H9 (cell line): Measurements from ENCODE around the gene PRKD2. TPM values are rescaled to one million over a fixed set of nuclear protein-coding genes. Genes with fewer than 3 reads are reported as not detected.

Experiments used
- DNase-seq: peaks from one replicate; pipeline ENCODE4 v3.0.0-alpha.2; 2017
- H2AFZ ChIP-seq: one replicate; pipeline ENCODE4 v1.6.1; 2013; ENCODE audit warnings: mild to moderate bottlenecking, low read length, control low read depth, moderate library complexity
- H2AK5ac ChIP-seq: 2 replicates; pipeline ENCODE4 v1.6.1; 2013; ENCODE audit warnings: low read length, control low read depth, mixed read lengths; ENCODE audit not compliant: insufficient read length
- H2BK120ac ChIP-seq: one replicate; pipeline ENCODE4 v1.6.1; 2013; ENCODE audit warnings: low read depth, mild to moderate bottlenecking, low read length, control low read depth, inconsistent platforms; ENCODE audit not compliant: poor library complexity, severe bottlenecking
- H2BK12ac ChIP-seq: 2 replicates; pipeline ENCODE4 v1.6.1; 2013; ENCODE audit warnings: low read length, control low read depth, mixed read lengths, low read depth; ENCODE audit not compliant: insufficient read length
- H2BK15ac ChIP-seq: 2 replicates; pipeline ENCODE4 v1.6.1; 2013; ENCODE audit warnings: low read depth, low read length, control low read depth
- H2BK20ac ChIP-seq: one replicate; pipeline ENCODE4 v1.6.1; 2013; ENCODE audit warnings: low read depth, mild to moderate bottlenecking, low read length, control low read depth, inconsistent platforms; ENCODE audit not compliant: poor library complexity, severe bottlenecking
- H2BK5ac ChIP-seq: 2 replicates; pipeline ENCODE4 v1.6.1; 2013; ENCODE audit warnings: low read length, control low read depth, mixed read lengths; ENCODE audit not compliant: insufficient read length
- H3K14ac ChIP-seq: 2 replicates; pipeline ENCODE4 v1.6.1; 2013; ENCODE audit warnings: low read length, control low read depth; ENCODE audit not compliant: insufficient read depth
- H3K18ac ChIP-seq: 2 replicates; pipeline ENCODE4 v1.6.1; 2013; ENCODE audit warnings: low read depth, mild to moderate bottlenecking, mixed read lengths, low read length, control low read depth; ENCODE audit not compliant: insufficient read length
- H3K23ac ChIP-seq: 2 replicates; pipeline ENCODE4 v1.6.1; 2013; ENCODE audit warnings: low read length, control low read depth, mixed read lengths, low read depth; ENCODE audit not compliant: insufficient read length
- H3K23me2 ChIP-seq: 2 replicates; pipeline ENCODE4 v1.6.1; 2013; ENCODE audit warnings: low read depth, mild to moderate bottlenecking, mixed read lengths, low read length, control low read depth; ENCODE audit not compliant: insufficient read length, poor library complexity, severe bottlenecking
- H3K27ac ChIP-seq: 2 replicates; pipeline ENCODE4 v1.5.1; 2013; ENCODE audit warnings: low read length, control low read depth, mixed read lengths, low read depth; ENCODE audit not compliant: insufficient read length
- H3K27me3 ChIP-seq: 2 replicates; pipeline ENCODE4 v1.6.1; 2013; ENCODE audit warnings: low read length, control low read depth, inconsistent platforms; ENCODE audit not compliant: insufficient read depth
- H3K4ac ChIP-seq: 2 replicates; pipeline ENCODE4 v1.6.1; 2013; ENCODE audit warnings: low read depth, mild to moderate bottlenecking, control low read depth, inconsistent platforms, low read length, moderate library complexity
- H3K4me1 ChIP-seq: 2 replicates; pipeline ENCODE4 v1.6.1; 2013; ENCODE audit warnings: low read length, control low read depth, inconsistent platforms; ENCODE audit not compliant: insufficient read depth
- H3K4me2 ChIP-seq: 2 replicates; pipeline ENCODE4 v1.6.1; 2013; ENCODE audit warnings: low read length, control low read depth, mixed read lengths; ENCODE audit not compliant: insufficient read length, insufficient read depth
- H3K56ac ChIP-seq: 2 replicates; pipeline ENCODE4 v1.6.1; 2013; ENCODE audit warnings: low read depth, mild to moderate bottlenecking, mixed read lengths, low read length, control low read depth; ENCODE audit not compliant: insufficient read length
- H3K79me1 ChIP-seq: 2 replicates; pipeline ENCODE4 v1.6.1; 2013; ENCODE audit warnings: low read depth, mild to moderate bottlenecking, moderate library complexity, low read length, control low read depth, inconsistent platforms; ENCODE audit not compliant: insufficient read depth, poor library complexity, severe bottlenecking
- H3K79me2 ChIP-seq: 2 replicates; pipeline ENCODE4 v1.6.1; 2013; ENCODE audit warnings: low read length, control low read depth, inconsistent platforms; ENCODE audit not compliant: insufficient read depth
- H3K9ac ChIP-seq: 2 replicates; pipeline ENCODE4 v1.6.1; 2013; ENCODE audit warnings: low read length, control low read depth, mixed read lengths; ENCODE audit not compliant: insufficient read length; ENCODE audit errors: extremely low read depth
- H3K9me3 ChIP-seq: one replicate; pipeline ENCODE4 v1.6.1; 2013; ENCODE audit warnings: low read depth, low read length, inconsistent platforms; ENCODE audit not compliant: control insufficient read depth
- H3T11ph ChIP-seq: one replicate; pipeline ENCODE4 v1.6.1; 2013; ENCODE audit warnings: mild to moderate bottlenecking, low read length, control low read depth, inconsistent platforms
- H4K20me1 ChIP-seq: one replicate; pipeline ENCODE4 v1.6.1; 2013; ENCODE audit not compliant: control insufficient read depth, insufficient read length, insufficient read depth
- H4K5ac ChIP-seq: 2 replicates; pipeline ENCODE4 v1.6.1; 2013; ENCODE audit warnings: low read depth, mild to moderate bottlenecking, mixed read lengths, low read length, control low read depth; ENCODE audit not compliant: insufficient read length
- H4K8ac ChIP-seq: replicated peaks from 2 replicates; pipeline ENCODE4 v1.6.1; 2013; ENCODE audit warnings: low read length, control low read depth, mixed read lengths, low read depth; ENCODE audit not compliant: insufficient read length
- H4K91ac ChIP-seq: 2 replicates; pipeline ENCODE4 v1.6.1; 2013; ENCODE audit warnings: low read depth, mild to moderate bottlenecking, moderate library complexity, mixed read lengths, low read length, control low read depth; ENCODE audit not compliant: insufficient read length
- H3K27ac Mint-ChIP-seq, 3 experiments: 2 replicates in 2 of 3; 3 replicates in 1 of 3; pipeline ENCODE4 v1.8.0; 2020 to 2021; ENCODE audit warnings: mixed read lengths in 3 of 3, mild to moderate bottlenecking in 1 of 3, moderate library complexity in 1 of 3
- H3K27me3 Mint-ChIP-seq: 2 replicates; pipeline ENCODE4 v1.8.0; 2021; ENCODE audit warnings: low read depth, mild to moderate bottlenecking, moderate library complexity, mixed read lengths
- H3K36me3 Mint-ChIP-seq, 3 experiments: 2 replicates in 2 of 3; 3 replicates in 1 of 3; pipeline ENCODE4 v1.8.0; 2020 to 2021; ENCODE audit warnings: low read depth in 3 of 3, mixed read lengths in 3 of 3; ENCODE audit not compliant: insufficient read depth in 1 of 3
- H3K4me1 Mint-ChIP-seq, 2 experiments: 2 replicates each; pipeline ENCODE4 v1.8.0; 2020; ENCODE audit warnings: mixed read lengths in 2 of 2
- H3K4me3 Mint-ChIP-seq, 2 experiments: 2 replicates in 1 of 2; 3 replicates in 1 of 2; pipeline ENCODE4 v1.8.0; 2020 to 2021; ENCODE audit warnings: mild to moderate bottlenecking in 2 of 2, mixed read lengths in 2 of 2, moderate library complexity in 1 of 2
- H3K9me3 Mint-ChIP-seq, 2 experiments: 2 replicates in 1 of 2; 3 replicates in 1 of 2; pipeline ENCODE4 v1.8.0; 2020; ENCODE audit warnings: mild to moderate bottlenecking in 2 of 2, mixed read lengths in 2 of 2, moderate library complexity in 1 of 2
- CTCF ChIP-seq: fragments of 200-600 bp; sonication (generic); conservative IDR thresholded peaks from 3 replicates; pipeline ENCODE4 v1.8.0; 2021; ENCODE audit warnings: antibody characterized with exemption, mild to moderate bottlenecking
- WGBS: extraction: QIAGEN DNeasy Blood & Tissue Kit; methylation state at CpG from one replicate; pipeline ENCODE4 v1.1.7; 2013; ENCODE audit warnings: missing lambda C conversion rate, low lambda C conversion rate, mixed read lengths; ENCODE audit not compliant: insufficient read length; ENCODE audit errors: extremely low coverage; 5-methylcytosine and 5-hydroxymethylcytosine counted together
- total RNA-seq: library from RNA; stranded (reverse); gene quantifications from 2 replicates; pipeline ENCODE4 v1.2.1, GENCODE V29; 2021

PRKD2 gene
- total RNA-seq, 1 experiment from 2014 or later: 60.7 TPM

- peaks cover 20 to 24% of the 10 kb centered on the region in 2 experiments for H3K4me1 Mint-ChIP-seq
Observed at GRCh38 chr19:46660008-46660517, 56.9 kb downstream of the PRKD2 start.

More at GRCh38 chr19:46660008-46660517, 56.9 kb downstream of the PRKD2 start:
- Histone ChIP-seq H3K14ac (no peak overlapping the region), H3K23me2 (peaks cover 15% of the 10 kb centered on the region), H2AK5ac (no peak overlapping the region), H3K56ac (no peak overlapping the region), H3K18ac (no peak overlapping the region), H3K23ac (no peak overlapping the region), H3K9ac (no peak overlapping the region), H4K91ac (no peak overlapping the region), H2BK20ac (no peak overlapping the region), H2BK15ac (no peak overlapping the region), H3K27me3 (no peaks in the 10 kb centered on the region; the same call in 1 of the 2 replicates), H3K4me2 (peak overlapping the region; percentile 93), H3T11ph (no peak overlapping the region), H3K79me2 (no peaks in the 10 kb centered on the region), H2BK5ac (no peak overlapping the region), H3K27ac (no peak overlapping the region), H3K9me3 (no peaks in the 10 kb centered on the region), H2AFZ (no peak overlapping the region), H3K4me1 (no peaks in the 10 kb centered on the region), H4K5ac (no peak overlapping the region), H2BK12ac (no peak overlapping the region), H2BK120ac (no peak overlapping the region), H4K20me1 (no peaks in the 10 kb centered on the region), H3K4ac (no peak overlapping the region), H3K79me1 (no peaks in the 10 kb centered on the region), H4K8ac (no peak overlapping the region)
- Mint-ChIP-seq H3K4me3 (peak overlapping the region; percentile 48 to 83), H3K27ac (peak overlapping the region in 1 of 3 experiments; percentile 11; a peak in 2 of 7 replicates), H3K27me3 (peaks cover 45% of the 10 kb centered on the region), H3K9me3 (no peaks in the 10 kb centered on the region; a peak in 1 of 5 replicates), H3K36me3 (no peaks in the 10 kb centered on the region)
- DNase-seq: peak; percentile 60
- WGBS: no CpG with 5 or more reads among the region's 14 CpGs
- no peak for TF ChIP-seq CTCF
